GM12872 (cell line): ENCODE data around the gene MEIS3.

Experiments
- TF ChIP-seq, protein P1 (sequence below): IDR thresholded peaks from 3 replicates; pipeline ENCODE4 v1.5.1; 2011; ENCODE audit warnings: low read depth, mild to moderate bottlenecking, low read length, moderate library complexity; ENCODE audit not compliant: insufficient read depth

Gene MEIS3

DNA sequence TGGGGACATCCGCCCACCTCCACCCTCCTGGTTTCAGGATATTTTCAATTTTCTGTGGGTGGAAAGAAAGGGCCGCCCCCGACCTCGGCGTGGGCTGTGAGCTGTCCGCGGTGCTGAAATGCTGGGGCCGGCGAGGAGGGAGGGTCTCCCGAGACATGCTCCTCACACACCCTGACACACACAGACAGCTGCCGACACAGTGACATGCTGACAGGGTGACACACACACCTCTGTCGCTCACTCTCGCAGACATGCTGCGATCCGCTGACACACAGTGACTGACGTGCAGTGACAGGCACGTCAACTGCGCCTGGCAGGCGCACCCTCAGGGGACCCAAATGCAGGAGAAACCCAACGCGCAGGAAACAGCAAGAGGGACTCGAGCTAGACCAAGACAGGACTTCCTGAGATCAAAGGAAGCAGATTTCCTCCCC is 25.1 kb upstream of the MEIS3 start:
- TF ChIP-seq, protein P1, sequence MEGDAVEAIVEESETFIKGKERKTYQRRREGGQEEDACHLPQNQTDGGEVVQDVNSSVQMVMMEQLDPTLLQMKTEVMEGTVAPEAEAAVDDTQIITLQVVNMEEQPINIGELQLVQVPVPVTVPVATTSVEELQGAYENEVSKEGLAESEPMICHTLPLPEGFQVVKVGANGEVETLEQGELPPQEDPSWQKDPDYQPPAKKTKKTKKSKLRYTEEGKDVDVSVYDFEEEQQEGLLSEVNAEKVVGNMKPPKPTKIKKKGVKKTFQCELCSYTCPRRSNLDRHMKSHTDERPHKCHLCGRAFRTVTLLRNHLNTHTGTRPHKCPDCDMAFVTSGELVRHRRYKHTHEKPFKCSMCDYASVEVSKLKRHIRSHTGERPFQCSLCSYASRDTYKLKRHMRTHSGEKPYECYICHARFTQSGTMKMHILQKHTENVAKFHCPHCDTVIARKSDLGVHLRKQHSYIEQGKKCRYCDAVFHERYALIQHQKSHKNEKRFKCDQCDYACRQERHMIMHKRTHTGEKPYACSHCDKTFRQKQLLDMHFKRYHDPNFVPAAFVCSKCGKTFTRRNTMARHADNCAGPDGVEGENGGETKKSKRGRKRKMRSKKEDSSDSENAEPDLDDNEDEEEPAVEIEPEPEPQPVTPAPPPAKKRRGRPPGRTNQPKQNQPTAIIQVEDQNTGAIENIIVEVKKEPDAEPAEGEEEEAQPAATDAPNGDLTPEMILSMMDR = no peak

DNA sequence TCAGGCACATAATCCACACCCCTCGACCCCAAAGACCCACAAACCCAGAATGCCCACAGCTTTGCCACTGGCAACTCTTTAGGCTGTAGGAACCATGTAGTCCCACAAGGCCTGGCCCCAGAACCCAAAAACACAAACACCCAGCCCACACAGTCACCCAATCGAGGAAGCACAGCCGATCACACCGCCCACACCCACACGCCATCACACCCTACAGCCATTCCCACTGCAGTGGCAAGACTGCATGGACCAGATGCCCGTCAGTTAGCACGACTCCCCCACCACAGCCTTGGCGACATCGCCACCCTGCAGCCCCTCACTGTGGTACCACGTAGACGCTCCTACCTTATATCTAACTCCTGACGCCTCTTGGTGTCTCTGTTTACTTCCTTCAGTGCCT is 24.0 kb upstream of the MEIS3 start:
- TF ChIP-seq, protein P1 = no peak

DNA sequence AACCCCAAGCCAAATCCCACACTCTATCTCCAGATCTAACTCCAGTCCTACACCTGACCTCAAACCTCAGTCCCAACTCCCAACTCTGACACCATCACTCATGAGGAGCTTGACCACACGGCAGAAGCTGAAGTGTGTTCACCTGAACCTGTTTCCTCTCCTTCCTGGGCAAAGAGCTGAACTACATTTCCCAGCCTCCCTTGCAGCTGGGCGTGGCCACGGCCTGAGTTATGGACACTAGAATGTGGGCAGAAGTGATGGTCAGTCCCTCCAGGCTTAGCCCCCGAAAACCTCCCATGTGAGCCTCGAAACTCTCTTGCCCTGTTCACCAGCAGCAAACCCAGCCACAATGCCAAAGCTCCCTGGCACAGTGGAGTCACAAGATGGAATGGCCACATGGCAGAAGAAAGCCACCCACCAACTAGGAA is 19.5 kb upstream of the MEIS3 start:
- TF ChIP-seq, protein P1 = no peak

DNA sequence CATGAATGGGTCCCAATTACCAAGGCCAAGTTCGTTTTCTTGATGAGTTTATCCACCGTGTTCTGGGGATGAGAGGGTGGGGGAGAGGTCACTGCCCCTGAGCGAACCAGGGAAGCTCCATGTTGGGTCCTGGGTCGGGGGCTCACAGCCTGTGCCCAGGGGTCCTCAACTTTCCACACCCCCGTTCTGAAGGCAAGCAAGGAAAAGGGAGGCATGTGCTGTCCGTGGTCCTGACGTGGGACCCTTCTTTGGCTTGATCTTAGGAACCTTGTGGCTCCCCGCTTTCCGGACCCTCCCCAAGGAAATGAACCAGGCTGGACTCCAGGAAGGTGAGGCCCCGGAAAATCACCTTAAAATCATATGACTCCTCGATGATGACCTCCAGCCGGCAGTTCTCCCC is 18.2 kb upstream of the MEIS3 start:
- TF ChIP-seq, protein P1 = no peak

DNA sequence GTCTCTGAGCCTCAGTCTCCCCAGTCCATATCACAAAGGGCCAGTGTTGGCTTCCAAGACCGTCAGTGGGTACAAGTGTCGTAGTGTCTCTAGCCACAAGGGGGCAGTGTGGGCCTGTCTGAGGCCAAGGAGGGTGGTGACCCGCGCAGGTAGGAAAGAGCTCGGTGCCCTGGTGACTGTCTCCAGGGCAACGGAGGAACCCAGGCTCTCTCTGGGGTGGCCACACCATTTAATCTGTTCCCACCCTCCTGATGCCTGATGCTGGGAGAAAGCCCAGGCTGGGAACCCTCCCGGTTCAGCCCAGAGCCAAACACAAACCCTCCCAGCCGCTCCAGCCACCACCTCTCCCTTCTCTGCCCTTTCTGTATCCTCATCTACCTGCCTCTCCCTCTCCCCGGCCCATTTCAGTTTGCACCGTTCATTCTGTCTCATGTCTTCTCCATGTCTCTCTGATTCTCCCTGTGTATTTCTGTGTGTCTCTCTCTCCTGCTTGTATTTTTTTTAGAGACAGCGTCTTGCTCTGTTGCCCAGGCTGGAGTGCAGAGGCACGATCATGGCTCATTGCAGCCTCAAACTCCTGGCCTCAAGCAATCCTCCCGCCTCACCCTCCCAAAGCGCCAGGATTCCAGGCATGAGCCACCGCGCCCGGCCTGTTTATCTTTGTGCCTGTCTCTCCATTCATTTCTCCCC is 17.5 kb upstream of the MEIS3 start:
- TF ChIP-seq, protein P1 = peak; percentile 90

DNA sequence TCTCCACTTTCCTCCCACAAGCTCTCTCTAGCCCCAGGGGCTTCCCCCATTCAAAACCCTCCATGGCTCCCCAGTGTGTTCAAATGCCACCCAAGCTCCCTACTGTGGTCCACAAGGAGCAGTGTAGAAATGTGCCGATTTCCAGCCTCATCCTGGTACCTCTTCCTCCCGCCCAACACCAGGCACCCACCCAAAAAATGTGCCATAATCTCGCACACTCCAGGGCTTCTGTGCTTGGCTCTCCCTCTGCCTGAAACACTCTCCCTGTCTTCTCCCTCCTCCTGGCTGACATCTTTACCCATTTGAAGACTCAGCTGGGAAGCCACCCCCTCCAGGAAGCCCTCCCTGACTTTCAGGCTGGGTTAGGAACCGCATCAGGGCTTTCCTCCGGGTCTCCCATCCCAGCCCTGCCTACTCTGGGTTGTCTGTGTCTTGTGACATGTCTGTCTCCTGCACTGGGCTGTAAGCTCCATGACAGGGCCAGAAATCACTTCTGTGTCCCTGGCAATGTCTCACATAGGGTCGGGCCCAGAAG is 16.6 kb upstream of the MEIS3 start:
- TF ChIP-seq, protein P1 = no peak

DNA sequence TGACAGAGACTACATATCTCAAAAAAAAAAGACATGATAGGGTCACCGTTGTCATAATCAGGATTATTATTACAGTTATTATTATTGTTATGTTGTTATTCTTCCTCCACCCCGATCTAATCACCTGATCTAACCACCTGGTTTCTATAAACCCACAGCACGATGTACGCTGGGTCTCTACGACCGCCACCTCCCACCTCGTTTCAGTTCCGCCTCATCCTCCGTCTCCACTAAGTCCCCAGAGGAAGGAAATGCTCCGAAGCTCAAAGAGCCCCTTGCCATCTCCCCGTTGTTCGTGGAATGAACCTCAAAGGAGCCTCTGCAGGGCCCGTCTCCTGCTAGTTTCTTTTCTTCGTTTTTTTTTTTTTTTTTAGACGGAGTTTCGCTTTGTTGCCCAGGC is 15.9 kb upstream of the MEIS3 start:
- TF ChIP-seq, protein P1 = no peak
